IMR-90 (cell line): ENCODE results near the gene TJP1. TPM values are rescaled to one million over a fixed set of nuclear protein-coding genes. Genes with fewer than 3 reads are reported as not detected.

ENCODE experiments used
- ATAC-seq: fragments of 200-7000 bp; cut with Tn5 transposase; 2 replicates; pipeline ENCODE4 v1.9.1; 2020; ENCODE audit warnings: low read depth, mild to moderate bottlenecking, moderate library complexity
- BruUV-seq: library from RNA; stranded (reverse); fragments of 400-500 nt; replicated peaks from 2 replicates; lab custom pipeline; 2021; lab: Mats Ljungman, UMichigan
- CTCF ChIA-PET: fragments of 300-600 bp; formaldehyde crosslinking; extraction: SDS; loops from one replicate; lab custom pipeline; 2021; ENCODE audit warnings: antibody characterized with exemption; lab: Yijun Ruan, JAX
- POLR2A ChIA-PET: fragments of 300-600 bp; sonication (Branson Sonifier 250); formaldehyde crosslinking; loops from one replicate; lab custom pipeline; 2022; ENCODE audit warnings: antibody characterized with exemption; ENCODE audit not compliant: unreplicated experiment; lab: Charles Lee
- DNase-seq: peaks from one replicate; pipeline ENCODE4 v3.0.0; 2013
- H2AFZ ChIP-seq: replicated peaks from 2 replicates; pipeline ENCODE3; 2013; ENCODE audit warnings: low read length, mild to moderate bottlenecking; ENCODE audit not compliant: poor library complexity
- H2AK5ac ChIP-seq: 2 replicates; pipeline ENCODE4 v1.6.1; 2013; ENCODE audit warnings: low read depth, low read length, inconsistent platforms
- H2AK9ac ChIP-seq: replicated peaks from 2 replicates; pipeline ENCODE3; 2013; ENCODE audit warnings: mild to moderate bottlenecking, low read depth, low read length, moderate library complexity; ENCODE audit not compliant: poor library complexity
- H2BK120ac ChIP-seq: 2 replicates; pipeline ENCODE4 v1.6.1; 2013; ENCODE audit warnings: low read depth, low read length, inconsistent platforms
- H2BK15ac ChIP-seq: 3 replicates; pipeline ENCODE4 v1.6.1; 2013; ENCODE audit warnings: low read depth, low read length, inconsistent platforms
- H2BK20ac ChIP-seq: 2 replicates; pipeline ENCODE4 v1.6.1; 2013; ENCODE audit warnings: low read depth, mild to moderate bottlenecking, inconsistent platforms, low read length, moderate library complexity
- H2BK5ac ChIP-seq: 2 replicates; pipeline ENCODE4 v1.6.1; 2013; ENCODE audit warnings: mild to moderate bottlenecking, low read depth, low read length, inconsistent platforms; ENCODE audit not compliant: poor library complexity, severe bottlenecking
- H3K14ac ChIP-seq: replicated peaks from 2 replicates; pipeline ENCODE4 v1.6.1; 2013; ENCODE audit warnings: low read depth, low read length, inconsistent platforms
- H3K18ac ChIP-seq: 2 replicates; pipeline ENCODE4 v1.6.1; 2013; ENCODE audit warnings: low read depth, low read length, control low read depth
- H3K23ac ChIP-seq: 2 replicates; pipeline ENCODE4 v1.6.1; 2013; ENCODE audit warnings: low read depth, low read length, inconsistent platforms
- H3K27ac ChIP-seq: 2 replicates; pipeline ENCODE4 v1.5.1; 2013; ENCODE audit warnings: mild to moderate bottlenecking, control low read depth, low read length; ENCODE audit not compliant: insufficient read depth
- H3K27me3 ChIP-seq: 2 replicates; pipeline ENCODE4 v1.6.1; 2013; ENCODE audit warnings: low read length; ENCODE audit not compliant: control insufficient read depth, insufficient read depth
- H3K36me3 ChIP-seq: 2 replicates; pipeline ENCODE4 v1.6.1; 2013; ENCODE audit warnings: low read length, mixed read lengths; ENCODE audit not compliant: control insufficient read depth, insufficient read depth
- H3K4ac ChIP-seq: 2 replicates; pipeline ENCODE4 v1.6.1; 2013; ENCODE audit warnings: low read depth, low read length, inconsistent platforms
- H3K4me1 ChIP-seq: 2 replicates; pipeline ENCODE4 v1.6.1; 2013; ENCODE audit warnings: low read length, mixed read lengths; ENCODE audit not compliant: control insufficient read depth, insufficient read depth
- H3K4me2 ChIP-seq: 2 replicates; pipeline ENCODE4 v1.6.1; 2013; ENCODE audit warnings: low read depth, mild to moderate bottlenecking, control low read depth, low read length, moderate library complexity
- H3K4me3 ChIP-seq: 2 replicates; pipeline ENCODE4 v1.5.1; 2013; ENCODE audit warnings: low read depth, mild to moderate bottlenecking, control low read depth, low read length, moderate library complexity; ENCODE audit not compliant: insufficient read depth
- H3K56ac ChIP-seq: 2 replicates; pipeline ENCODE4 v1.6.1; 2013; ENCODE audit warnings: low read length, inconsistent platforms; ENCODE audit not compliant: insufficient read depth; ENCODE audit errors: extremely low read depth
- H3K79me1 ChIP-seq, 2 experiments: 2 replicates each; pipeline ENCODE4 v1.6.1; 2013; ENCODE audit warnings: low read length in 2 of 2, inconsistent platforms in 1 of 2, low read depth in 1 of 2
- H3K9ac ChIP-seq: 2 replicates; pipeline ENCODE4 v1.6.1; 2013; ENCODE audit warnings: low read depth, low read length, control low read depth
- H3K9me1 ChIP-seq: 2 replicates; pipeline ENCODE4 v1.6.1; 2013; ENCODE audit warnings: low read length, inconsistent platforms; ENCODE audit not compliant: insufficient read depth
- H3K9me3 ChIP-seq: 2 replicates; pipeline ENCODE4 v1.6.1; 2013; ENCODE audit warnings: low read length; ENCODE audit not compliant: control insufficient read depth, insufficient read depth
- H4K20me1 ChIP-seq: 2 replicates; pipeline ENCODE4 v1.6.1; 2013; ENCODE audit warnings: low read length, inconsistent platforms; ENCODE audit not compliant: insufficient read depth
- H4K5ac ChIP-seq: 2 replicates; pipeline ENCODE4 v1.6.1; 2013; ENCODE audit warnings: mild to moderate bottlenecking, low read depth, low read length, control low read depth
- H4K8ac ChIP-seq, 2 experiments: 2 replicates each; pipeline ENCODE4 v1.6.1; 2013; ENCODE audit warnings: low read depth in 2 of 2, low read length in 2 of 2, control low read depth in 1 of 2, inconsistent platforms in 1 of 2
- H4K91ac ChIP-seq: 2 replicates; pipeline ENCODE4 v1.6.1; 2013; ENCODE audit warnings: low read depth, low read length, inconsistent platforms; ENCODE audit not compliant: insufficient read depth
- CEBPB ChIP-seq: IDR thresholded peaks from 2 replicates; pipeline ENCODE4 v1.6.1; 2012; ENCODE audit warnings: low read depth, low read length, improper control_type of control experiment
- CTCF ChIP-seq: conservative IDR thresholded peaks from 2 replicates; pipeline ENCODE4 v1.5.1; 2012; ENCODE audit warnings: mild to moderate bottlenecking, low read depth, low read length, improper control_type of control experiment
- NFE2L2 ChIP-seq: fragments of 150-350 bp; IDR thresholded peaks from 2 replicates; pipeline ENCODE4 v1.6.1; 2016; ENCODE audit warnings: low read depth, mild to moderate bottlenecking, low read length
- RAD21 ChIP-seq: IDR thresholded peaks from 2 replicates; pipeline ENCODE4 v1.6.1; 2012; ENCODE audit warnings: low read length, improper control_type of control experiment
- RCOR1 ChIP-seq: IDR thresholded peaks from 2 replicates; pipeline ENCODE4 v1.6.1; 2012; ENCODE audit warnings: mild to moderate bottlenecking, low read length, improper control_type of control experiment; ENCODE audit not compliant: insufficient replicate concordance
- RFX5 ChIP-seq: IDR thresholded peaks from 2 replicates; pipeline ENCODE4 v1.8.0; 2012; ENCODE audit warnings: low read depth, mild to moderate bottlenecking, low read length, moderate library complexity
- SMC3 ChIP-seq: fragments of 150-350 bp; IDR thresholded peaks from 2 replicates; pipeline ENCODE4 v1.6.1; 2016; ENCODE audit warnings: low read depth, mild to moderate bottlenecking, antibody characterized with exemption, low read length, moderate library complexity
- USF2 ChIP-seq: fragments of 150-350 bp; IDR thresholded peaks from 2 replicates; pipeline ENCODE4 v1.6.1; 2017; ENCODE audit warnings: mild to moderate bottlenecking, antibody characterized with exemption, low read length, low read depth
- WGBS, 2 experiments: methylation state at CpG; one replicate each; pipeline versions ENCODE4 v1.1.5 to v1.1.7; 2013; ENCODE audit warnings: missing lambda C conversion rate in 2 of 2; ENCODE audit not compliant: insufficient read length in 1 of 2; ENCODE audit errors: extremely low coverage in 2 of 2; 5-methylcytosine and 5-hydroxymethylcytosine counted together
- dilution Hi-C: fragments of 300-500 bp; cut with HindIII; formaldehyde crosslinking; loops from one replicate; pipeline ENCODE4 v1.14.3; 2018; ENCODE audit warnings: low sequenced_read_pairs; ENCODE audit not compliant: unreplicated experiment
- in situ Hi-C: fragments of 300-500 bp; cut with MboI; formaldehyde crosslinking; loops from 3 replicates; pipeline ENCODE4 v1.14.3; 2019; ENCODE audit warnings: low sequenced_read_pairs, inconsistent platforms, mixed read lengths
- intact Hi-C: fragments of 100-400 bp; cut with micrococcal nuclease; formaldehyde crosslinking; loops from 2 replicates; pipeline ENCODE4 v1.10.0; 2022
- polyA plus RNA-seq, 3 experiments: library from polyadenylated mRNA; depleted of rRNA; stranded (reverse); fragments of >200 nt; gene quantifications; 2 replicates each; pipeline ENCODE4 v1.2.3, GENCODE V29; 2012; ENCODE audit warnings: low replicate concordance in 1 of 3
- total RNA-seq: library from RNA; depleted of rRNA; stranded (reverse); fragments of >200 nt; gene quantifications from 2 replicates; pipeline ENCODE4 v1.2.3, GENCODE V29; 2012

TJP1 gene
- total and polyA plus RNA-seq, 2 of the 4 experiments (the other 2 are of a cell fraction): 42.2 to 43.4 TPM

GRCh38 chr15:29747837-29748417 is 74.3 kb downstream of the TJP1 start:
- Histone ChIP-seq H4K8ac (no peak overlapping the region; a peak in 1 of 4 replicates), H2AK5ac (no peak overlapping the region), H4K20me1 (no peaks in the 10 kb centered on the region; the same call in 1 of the 2 replicates), H4K5ac (no peak overlapping the region), H3K56ac (no peak overlapping the region), H2AFZ (no peak overlapping the region), H2BK120ac (no peak overlapping the region), H2AK9ac (no peak overlapping the region), H3K9ac (no peak overlapping the region), H2BK15ac (no peak overlapping the region), H3K18ac (no peak overlapping the region), H3K9me1 (no peaks in the 10 kb centered on the region; the same call in 1 of the 2 replicates), H4K91ac (no peak overlapping the region), H3K79me1 (peaks cover 17 to 43% of the 10 kb centered on the region in 2 experiments; a peak in 3 of 4 replicates), H3K27me3 (no peaks in the 10 kb centered on the region), H2BK20ac (no peak overlapping the region), H3K4me1 (no peaks in the 10 kb centered on the region), H3K9me3 (no peaks in the 10 kb centered on the region), H3K4me2 (no peak overlapping the region), H3K36me3 (peaks cover 4% of the 10 kb centered on the region; the same call in 1 of the 2 replicates), H3K23ac (no peak overlapping the region), H3K4me3 (no peak overlapping the region), H3K4ac (no peak overlapping the region), H3K14ac (no peak overlapping the region), H3K27ac (no peak overlapping the region), H2BK5ac (no peak overlapping the region)
- DNase-seq (peak; percentile 37), ATAC-seq (peak; percentile 40; the same call in 1 of the 2 replicates)
- dilution Hi-C loops (no loop called here), intact Hi-C loops (loop anchor here (1.0 to 10.0 kb wide), 3 partner anchors 178 to 327 kb away; no protein-coding TSS in a partner anchor), in situ Hi-C loops (loop anchor here (5.0 to 10.0 kb wide), 2 partner anchors 179 to 327 kb away; no protein-coding TSS in a partner anchor)
- ChIA-PET POLR2A (interaction anchor here (1.1 kb wide), 1 partner anchor 177 kb away, joined by 11 read pairs; no protein-coding TSS in a partner anchor), CTCF (interaction anchor here (1.0 to 3.3 kb wide), 4 partner anchors 10 to 178 kb away, joined by 3 to 18 read pairs (median 4); no protein-coding TSS in a partner anchor)
- WGBS, 2 experiments: no CpG with 5 or more reads among the region's 3 CpGs
- peak; percentile 1; the same call in 1 of the 2 replicates for TF ChIP-seq CEBPB
- no peak for TF ChIP-seq USF2
- TF ChIP-seq RAD21: peak; percentile 52
- TF ChIP-seq RCOR1: no peak
- TF ChIP-seq SMC3: peak; percentile 58
- peak; percentile 50 for TF ChIP-seq CTCF
- no peak for TF ChIP-seq NFE2L2
- no peak for TF ChIP-seq RFX5
- BruUV-seq: no TSS peak
